Hepatocyte (in vitro differentiated cells): ENCODE measurements around the gene CFAP141. TPM values are rescaled to one million over a fixed set of nuclear protein-coding genes. Genes with fewer than 3 reads are reported as not detected.
A peak's percentile ranks its signal among the peaks of the same experiment; 100 is the strongest.

Experiments
- DNase-seq: peaks from one replicate; pipeline ENCODE4 v3.0.0-alpha.2; 2016; ENCODE audit warnings: low spot score
- H2AFZ ChIP-seq: fragments of 200-600 bp; sonication (generic); 2 replicates; pipeline ENCODE4 v1.6.0; 2016; ENCODE audit warnings: antibody characterized with exemption, mild to moderate bottlenecking
- H3K27ac ChIP-seq: fragments of 200-600 bp; sonication (generic); 2 replicates; pipeline ENCODE4 v1.5.1; 2016; ENCODE audit warnings: mild to moderate bottlenecking
- H3K27me3 ChIP-seq: fragments of 200-600 bp; sonication (generic); 2 replicates; pipeline ENCODE4 v1.6.1; 2016
- H3K36me3 ChIP-seq: fragments of 200-600 bp; sonication (generic); replicated peaks from 2 replicates; pipeline ENCODE4 v1.5.1; 2016; ENCODE audit warnings: low read depth; ENCODE audit not compliant: insufficient read depth
- H3K4me1 ChIP-seq: fragments of 200-600 bp; sonication (generic); 2 replicates; pipeline ENCODE4 v1.5.1; 2016; ENCODE audit warnings: mild to moderate bottlenecking, moderate library complexity; ENCODE audit not compliant: insufficient read depth
- H3K4me2 ChIP-seq: fragments of 200-600 bp; sonication (generic); 2 replicates; pipeline ENCODE4 v1.6.0; 2016
- H3K4me3 ChIP-seq: fragments of 200-600 bp; sonication (generic); 2 replicates; pipeline ENCODE4 v1.5.1; 2016; ENCODE audit warnings: mild to moderate bottlenecking
- H3K79me2 ChIP-seq: fragments of 200-600 bp; sonication (generic); 2 replicates; pipeline ENCODE4 v1.6.0; 2017; ENCODE audit warnings: mild to moderate bottlenecking
- H3K9me2 ChIP-seq: fragments of 200-600 bp; sonication (generic); replicated peaks from 2 replicates; pipeline ENCODE4 v1.6.0; 2017; ENCODE audit warnings: mild to moderate bottlenecking; ENCODE audit not compliant: insufficient read depth
- H3K9me3 ChIP-seq: fragments of 200-600 bp; sonication (generic); 2 replicates; pipeline ENCODE4 v1.5.1; 2016; ENCODE audit warnings: low read depth, mild to moderate bottlenecking
- H4K20me1 ChIP-seq: fragments of 200-600 bp; sonication (generic); 2 replicates; pipeline ENCODE4 v1.6.0; 2016; ENCODE audit warnings: mild to moderate bottlenecking; ENCODE audit not compliant: insufficient read depth, poor library complexity, severe bottlenecking
- CTCF ChIP-seq: fragments of 200-600 bp; sonication (generic); IDR thresholded peaks from 2 replicates; pipeline ENCODE4 v1.5.1; 2016; ENCODE audit warnings: antibody characterized with exemption, mild to moderate bottlenecking; ENCODE audit not compliant: poor library complexity
- EZH2 ChIP-seq: fragments of 200-600 bp; sonication (generic); IDR thresholded peaks from 2 replicates; pipeline ENCODE4 v1.6.1; 2016; ENCODE audit warnings: antibody characterized with exemption, mild to moderate bottlenecking, borderline replicate concordance
- EZH2phosphoT487 ChIP-seq: fragments of 200-600 bp; sonication (generic); IDR thresholded peaks from one replicate; pipeline ENCODE4 v1.6.1; 2018; ENCODE audit warnings: antibody characterized with exemption, mild to moderate bottlenecking, low read depth, moderate library complexity; ENCODE audit not compliant: unreplicated experiment, severe bottlenecking
- WGBS: methylation state at CpG from one replicate; pipeline ENCODE4 v1.1.6; 2016; ENCODE audit warnings: low lambda C conversion rate; ENCODE audit errors: missing lambda C conversion rate; 5-methylcytosine and 5-hydroxymethylcytosine counted together
- polyA plus RNA-seq: library from polyadenylated mRNA; unstranded; fragments of >200 nt; fragmentation: Nextera tagmentation; extraction: Ambion mirVana; gene quantifications from 2 replicates; pipeline ENCODE4 v1.2.1, GENCODE V29; 2016
- total RNA-seq: library from RNA; depleted of rRNA; stranded (reverse); fragments of >200 nt; gene quantifications from 2 replicates; pipeline ENCODE4 v1.2.3, GENCODE V29; 2014

The CFAP141 gene
- total and polyA plus RNA-seq, 2 experiments from 2014 or later = not detected

- DNase-seq = no peak
- Histone ChIP-seq H3K79me2 (peaks cover 88% of the 10 kb centered on the region), H3K4me3 (peak overlapping the region; percentile 51), H3K9me3 (no peaks in the 10 kb centered on the region), H3K9me2 (no peaks in the 10 kb centered on the region), H3K4me1 (peaks cover 25% of the 10 kb centered on the region), H3K4me2 (peak overlapping the region; percentile 84), H3K36me3 (peaks cover 3% of the 10 kb centered on the region), H3K27me3 (no peaks in the 10 kb centered on the region), H3K27ac (no peak overlapping the region), H2AFZ (no peak overlapping the region), H4K20me1 (peaks cover 39% of the 10 kb centered on the region)
- 90% methylated on average over 3 of the region's 3 CpGs for WGBS
- TF ChIP-seq EZH2phosphoT487 = no peak
- TF ChIP-seq EZH2 = no peak
- TF ChIP-seq CTCF = no peak
Observed at GRCh38 chr1:154218545-154218944, 12.4 kb upstream of the CFAP141 start.

- H3K27ac ChIP-seq = no peak overlapping the region
- H3K4me3 ChIP-seq = no peak overlapping the region
- TF ChIP-seq CTCF = no peak
- TF ChIP-seq EZH2phosphoT487 = no peak
- TF ChIP-seq EZH2 = no peak
- H3K4me2 ChIP-seq = no peak overlapping the region
- H3K79me2 ChIP-seq = peaks cover 57% of the 10 kb centered on the region
- WGBS = 93% methylated on average over 1 of the region's 1 CpG
- no peaks in the 10 kb centered on the region for H3K27me3 ChIP-seq
- no peak for DNase-seq
- peaks cover 1% of the 10 kb centered on the region for H3K4me1 ChIP-seq
- H3K9me3 ChIP-seq = no peaks in the 10 kb centered on the region
- H3K36me3 ChIP-seq = peaks cover 7% of the 10 kb centered on the region
- H3K9me2 ChIP-seq = no peaks in the 10 kb centered on the region
- H2AFZ ChIP-seq = no peak overlapping the region
- peaks cover 15% of the 10 kb centered on the region for H4K20me1 ChIP-seq
Observed at GRCh38 chr1:154213274-154213673, 7.1 kb upstream of the CFAP141 start.

GRCh38 chr1:154212083-154212482 is 6.0 kb upstream of the CFAP141 start:
- Histone ChIP-seq H2AFZ (no peak overlapping the region), H3K36me3 (peaks cover 7% of the 10 kb centered on the region), H3K27ac (no peak overlapping the region), H3K27me3 (no peaks in the 10 kb centered on the region), H3K9me3 (no peaks in the 10 kb centered on the region), H4K20me1 (peaks cover 11% of the 10 kb centered on the region), H3K79me2 (peaks cover 45% of the 10 kb centered on the region), H3K4me2 (no peak overlapping the region), H3K4me3 (no peak overlapping the region), H3K4me1 (no peaks in the 10 kb centered on the region), H3K9me2 (no peaks in the 10 kb centered on the region)
- no peak for TF ChIP-seq EZH2phosphoT487
- no peak for TF ChIP-seq EZH2
- no peak for TF ChIP-seq CTCF
- 97% methylated on average over 10 of the region's 10 CpGs for WGBS
- no peak for DNase-seq
